Hematopoietic multipotent progenitor cell (in vitro differentiated cells): Measurements from ENCODE around the gene VMO1. TPM values are rescaled to one million over a fixed set of nuclear protein-coding genes. Genes with fewer than 3 reads are reported as not detected.
A peak's percentile ranks its signal among the peaks of the same experiment; 100 is the strongest.

Experiments used
- DNase-seq, 3 donors: peaks; one replicate each; pipeline ENCODE4 v3.0.0-alpha.2; 2011 to 2015; ENCODE audit warnings: low read depth in 2 of 3, low spot score in 2 of 3
- total RNA-seq: library from RNA; depleted of rRNA; stranded (reverse); fragments of >200 nt; gene quantifications from one replicate; pipeline ENCODE4 v1.2.3, GENCODE V29; 2012

Gene VMO1
- total RNA-seq, 1 donor: not detected

GRCh38 chr17:4766201-4766600, 20.0 kb downstream of the VMO1 start:
- DNase-seq: peak in 1 of 3 donors; percentile 70

- peak in 1 of 3 donors; percentile 21 for DNase-seq
Observed at GRCh38 chr17:4764595-4764994, 21.6 kb downstream of the VMO1 start.

- no peak for DNase-seq
Observed at GRCh38 chr17:4759776-4760236, 26.4 kb downstream of the VMO1 start.

- no peak for DNase-seq
Observed at GRCh38 chr17:4753392-4753791, 32.8 kb downstream of the VMO1 start.

DNA sequence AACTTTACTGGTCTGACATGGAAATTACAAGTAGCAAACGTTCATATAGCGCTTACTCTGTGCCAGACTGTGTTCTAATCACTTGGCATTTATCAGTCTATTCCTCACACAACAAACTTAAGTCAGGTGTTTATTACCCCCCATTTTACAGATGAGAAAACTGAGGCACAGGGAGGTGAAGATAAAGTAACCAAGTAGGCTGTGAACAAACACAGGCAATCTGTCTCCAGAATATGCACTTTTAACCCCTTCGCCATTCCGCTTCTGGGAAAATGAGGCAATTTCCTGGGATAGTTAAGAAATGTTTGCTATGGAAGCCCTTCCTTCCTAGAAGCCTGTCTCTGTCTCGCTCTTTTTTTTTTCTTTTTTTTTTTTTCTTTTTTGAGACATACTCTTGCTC, 34.2 kb downstream of the VMO1 start:
- DNase-seq: no peak

GRCh38 chr17:4750606-4751005, 35.6 kb downstream of the VMO1 start:
- DNase-seq: no peak

GRCh38 chr17:4748686-4749085, 37.5 kb downstream of the VMO1 start:
- peak in 1 of 3 donors; percentile 25 for DNase-seq

- DNase-seq: peak in 2 of 3 donors; percentile 64 to 79
Observed at GRCh38 chr17:4747847-4748246, 38.3 kb downstream of the VMO1 start.

GRCh38 chr17:4744999-4745969, 40.9 kb downstream of the VMO1 start:
- DNase-seq: no peak

DNA sequence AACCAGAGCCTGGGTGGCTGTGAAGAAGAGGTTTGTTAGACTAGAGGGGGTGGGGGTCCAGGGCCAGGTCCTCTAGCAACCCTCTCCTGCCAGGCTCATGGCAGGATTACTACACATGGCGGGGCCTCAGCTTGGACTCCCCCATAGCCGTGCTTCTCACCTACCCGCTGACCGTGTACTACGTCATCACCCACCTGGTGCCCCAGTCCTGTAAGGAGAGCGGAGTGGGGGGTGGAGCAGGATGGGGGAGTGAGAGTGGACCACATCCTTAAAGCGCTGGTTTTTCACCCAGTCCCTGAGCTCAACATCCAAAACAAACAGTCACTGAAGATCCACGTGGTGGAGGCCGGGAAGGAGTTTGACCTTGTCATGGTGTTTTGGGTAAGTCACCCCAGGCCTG, 42.3 kb downstream of the VMO1 start:
- no peak for DNase-seq

GRCh38 chr17:4743216-4743615, 42.9 kb downstream of the VMO1 start:
- DNase-seq: no peak

DNA sequence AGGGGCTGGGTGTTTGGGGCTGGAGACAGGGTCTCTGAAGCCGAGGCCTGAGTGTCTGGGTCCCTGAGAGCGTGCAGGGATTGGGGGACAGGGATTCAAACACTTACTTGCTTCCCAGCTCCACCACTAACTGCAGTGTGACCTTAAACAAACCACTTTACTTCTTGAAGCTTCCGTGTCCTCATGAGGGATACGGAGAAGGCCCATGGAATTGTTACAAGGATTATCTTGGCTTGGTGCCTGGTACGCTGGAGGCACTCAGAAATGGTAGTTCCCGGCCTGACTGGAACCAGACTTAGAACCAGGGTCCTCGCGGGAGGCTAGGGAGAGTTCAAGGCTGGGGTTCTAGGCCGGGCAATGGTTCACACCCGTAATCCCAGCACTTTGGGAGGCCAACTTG, 43.5 kb downstream of the VMO1 start:
- no peak for DNase-seq

GRCh38 chr17:4742133-4742532, 44.0 kb downstream of the VMO1 start:
- DNase-seq: no peak

DNA sequence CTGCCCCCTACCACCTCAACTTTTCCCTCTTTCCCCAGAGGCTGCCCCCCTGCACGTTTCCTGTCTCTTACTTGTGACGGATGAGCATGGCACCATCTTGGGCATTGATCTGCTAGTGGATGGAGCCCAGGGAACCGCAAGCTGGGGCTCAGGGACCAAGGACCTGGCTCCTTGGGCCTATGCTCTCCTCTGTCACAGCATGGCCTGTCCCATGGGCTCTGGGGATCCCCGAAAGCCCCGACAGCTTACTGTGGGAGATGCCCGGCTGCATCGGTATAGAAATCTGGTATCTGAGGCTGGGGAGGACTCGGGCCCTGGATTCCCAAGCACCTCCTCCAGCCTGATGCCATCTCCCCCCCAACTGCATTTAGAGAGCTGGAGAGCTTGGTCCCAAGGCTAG, 44.6 kb downstream of the VMO1 start:
- no peak for DNase-seq

DNA sequence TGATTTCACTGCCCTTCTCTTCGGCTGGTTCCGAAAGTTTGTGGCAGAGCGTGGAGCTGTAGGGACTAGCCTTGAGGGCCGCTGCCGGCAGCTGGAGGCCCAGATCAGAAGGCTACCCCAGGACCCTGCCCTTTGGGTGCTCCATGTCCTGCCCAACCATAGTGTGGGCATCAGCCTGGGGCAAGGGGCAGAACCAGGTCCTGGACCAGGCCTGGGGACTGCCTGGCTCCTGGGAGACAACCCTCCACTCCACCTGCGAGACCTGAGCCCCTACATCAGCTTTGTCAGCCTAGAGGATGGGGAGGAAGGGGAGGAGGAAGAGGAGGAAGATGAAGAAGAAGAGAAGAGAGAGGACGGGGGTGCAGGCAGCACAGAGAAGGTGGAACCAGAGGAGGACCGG, 45.6 kb downstream of the VMO1 start:
- no peak for DNase-seq

GRCh38 chr17:4740025-4740351, 46.2 kb downstream of the VMO1 start:
- DNase-seq: no peak

GRCh38 chr17:4739122-4740024, 46.8 kb downstream of the VMO1 start, which contains the start of the genes CXCL16 and ZMYND15:
Gene CXCL16 (minus strand): TSS chr17:4739928. CDS start chr17:4739339, 589 bp downstream.
Gene ZMYND15 (plus strand): TSS chr17:4739833. CDS start chr17:4740549, 716 bp downstream.
- DNase-seq: peak in 2 of 3 donors; percentile 36 to 37

GRCh38 chr17:4738136-4739121, 47.7 kb downstream of the VMO1 start:
- DNase-seq: peak in 1 of 3 donors; percentile 33

DNA sequence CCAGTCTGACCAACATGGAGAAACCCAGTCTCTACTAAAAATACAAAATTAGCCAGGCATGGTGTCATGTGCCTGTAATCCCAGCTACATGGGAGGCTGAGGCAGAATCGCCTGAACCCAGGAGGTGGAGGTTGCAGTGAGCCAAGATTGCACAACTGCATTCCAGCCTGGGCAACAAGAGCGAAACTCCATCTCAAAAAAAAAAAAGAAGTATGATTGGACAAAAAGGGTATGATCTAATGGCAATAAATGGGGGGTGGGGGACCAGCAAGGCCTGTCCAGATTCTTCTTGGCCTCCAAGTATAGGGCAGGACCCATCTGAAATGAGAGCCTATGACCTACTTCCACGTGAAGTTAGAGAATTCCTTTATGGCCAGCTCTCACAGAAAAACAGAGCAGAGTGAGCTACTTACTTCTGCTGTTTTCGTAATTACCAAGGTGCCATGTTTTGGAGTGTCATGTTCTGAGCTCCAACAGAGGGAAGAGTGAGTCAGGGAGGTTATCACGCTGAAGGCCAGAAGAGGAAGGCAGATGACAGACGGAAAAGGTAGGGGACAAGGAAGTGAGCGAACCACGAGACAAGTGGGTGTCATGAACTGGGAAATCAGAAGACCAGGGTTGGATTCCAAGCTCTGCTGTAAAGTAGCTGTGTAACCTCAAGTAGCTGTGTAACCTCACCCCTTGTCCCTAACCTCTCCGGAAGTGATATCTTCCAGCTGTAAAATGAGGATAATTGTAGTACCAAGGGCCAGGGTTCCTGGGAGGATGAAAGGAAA, 50.1 kb downstream of the VMO1 start:
- DNase-seq: peak in 1 of 3 donors; percentile 26
